Measurements from ENCODE around the gene FBP1.

The FBP1 gene

DNA sequence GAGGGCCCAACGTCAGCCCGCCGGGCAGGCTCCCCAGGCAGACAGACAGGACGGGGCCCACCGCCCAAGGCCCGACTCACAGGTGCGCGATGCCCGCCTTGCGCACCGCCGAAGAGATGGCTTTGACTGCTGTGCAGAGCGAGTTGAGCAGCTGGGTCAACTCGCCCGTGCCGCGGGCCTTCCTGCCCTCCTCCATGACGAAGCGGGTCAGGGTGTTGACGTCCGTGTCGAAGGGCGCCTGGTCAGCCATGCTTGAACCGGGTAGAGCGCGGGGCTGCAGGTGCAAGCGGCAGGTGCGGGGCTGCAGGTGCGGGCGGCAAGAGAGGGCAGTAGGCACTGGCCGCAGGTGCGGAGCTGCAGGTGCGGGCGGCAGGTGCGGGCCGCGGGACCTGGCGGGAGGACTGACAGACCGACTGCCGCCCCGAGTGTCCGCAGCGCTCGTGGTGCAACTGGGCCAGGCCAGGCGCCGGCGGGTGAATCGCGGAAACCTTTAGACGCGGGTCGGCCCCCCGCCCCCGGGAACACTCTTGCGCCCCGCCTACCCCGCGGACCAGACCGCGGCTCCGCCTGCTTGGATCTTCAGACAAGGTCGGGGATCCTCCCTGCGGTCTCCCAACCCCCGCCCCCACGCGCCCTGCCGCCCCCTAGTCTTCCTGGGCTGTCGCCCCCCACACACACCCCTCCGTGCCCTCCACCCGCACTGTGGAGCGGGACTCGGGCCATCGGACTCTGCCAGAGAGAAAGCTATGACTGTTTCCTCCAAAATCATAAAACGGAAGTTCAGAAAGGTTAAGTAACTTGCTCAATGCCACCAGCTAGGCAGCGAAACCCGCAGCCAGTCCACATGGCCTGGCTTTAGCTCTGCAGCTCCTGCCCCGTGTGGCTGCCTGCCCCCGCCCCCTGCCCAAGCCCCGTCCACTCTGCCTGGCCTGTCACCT is at the start of gene FBP1:
Gene FBP1, minus strand, starts transcription at position 458 of the 938 bp plus-strand sequence. Its CDS starts 208 bp downstream, at position 250.
- DNase-seq (ENCODE audit: low read depth), result no peak

DNA sequence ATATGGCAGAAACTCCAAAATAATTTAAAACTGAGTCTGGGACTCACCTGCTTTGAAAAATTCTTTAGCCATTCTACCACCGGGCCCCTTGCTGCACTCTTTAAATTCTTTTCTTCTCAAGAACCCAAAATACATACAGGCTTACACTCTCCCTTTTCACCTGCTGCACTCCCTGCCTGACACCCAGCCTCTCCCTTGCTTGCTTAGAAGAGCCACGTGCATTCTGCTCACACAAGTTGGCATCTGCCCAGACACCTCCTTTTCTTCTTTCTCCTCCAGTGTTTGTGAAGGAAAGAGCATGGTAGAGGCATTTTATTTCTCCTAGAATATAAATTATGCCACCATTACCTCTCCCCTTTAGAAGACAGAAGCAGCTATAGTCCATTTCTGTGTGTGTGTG is 48.1 kb upstream of the FBP1 start:
- no peak for DNase-seq (ENCODE audit: low read depth)

DNA sequence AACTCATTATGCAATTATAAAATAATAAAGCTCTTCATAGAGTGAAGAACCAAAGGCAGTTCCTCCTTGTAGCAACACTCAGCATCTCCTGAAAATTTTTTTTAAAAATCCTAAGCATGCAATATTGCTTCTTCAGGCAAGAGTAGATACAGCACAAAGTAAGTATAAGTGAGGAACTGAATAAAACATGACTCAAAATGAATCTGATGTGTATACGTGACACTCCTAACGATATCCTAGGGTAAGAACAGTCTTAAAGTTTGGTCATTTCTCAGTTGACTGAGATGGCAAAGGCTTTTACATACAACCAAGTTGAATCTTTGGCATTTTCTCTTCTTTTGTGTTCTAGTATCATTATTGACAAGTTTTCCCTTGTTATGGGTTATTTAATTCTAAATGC is 46.0 kb upstream of the FBP1 start:
- DNase-seq (ENCODE audit: low read depth), result no peak

DNA sequence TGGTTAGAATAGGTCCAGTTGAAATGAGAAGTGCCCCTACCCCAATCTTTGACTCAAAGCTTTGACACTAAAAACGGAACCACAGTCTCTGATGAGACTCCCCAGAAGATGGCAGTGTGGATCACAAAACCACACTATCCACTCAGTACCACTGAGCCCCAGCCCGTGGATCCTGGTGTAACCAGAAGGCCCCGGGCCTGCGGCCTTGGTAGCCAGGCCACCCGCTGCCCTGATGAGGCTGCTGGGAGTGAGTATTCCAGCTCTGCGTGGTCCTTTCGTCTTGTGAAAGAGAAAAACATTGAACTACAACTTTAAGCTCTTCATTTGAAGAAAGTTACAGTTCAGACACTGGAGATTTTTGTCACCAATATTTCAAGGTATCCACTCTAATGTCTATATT is 42.2 kb upstream of the FBP1 start:
- peak; percentile 10 for DNase-seq (ENCODE audit: low read depth)

DNA sequence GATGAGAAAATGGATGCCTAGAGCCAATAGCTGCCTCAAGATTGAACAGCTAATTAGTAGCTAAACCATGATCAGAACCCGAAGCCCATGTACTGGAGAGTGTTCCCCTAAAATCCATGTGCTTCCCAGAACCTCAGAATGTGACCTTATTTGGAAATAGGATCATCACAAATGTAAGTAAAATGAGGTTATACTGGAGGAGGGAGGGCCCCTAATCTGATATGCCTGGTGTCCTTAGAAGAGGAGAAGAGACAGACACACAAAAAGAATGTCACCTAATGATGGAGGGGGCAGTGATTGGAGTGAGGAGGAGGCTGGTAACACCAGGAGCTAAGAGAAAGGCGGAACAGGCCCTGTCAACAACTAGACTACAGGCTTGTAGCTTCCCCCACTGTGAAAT is 41.3 kb upstream of the FBP1 start:
- no peak for DNase-seq (ENCODE audit: low read depth)

DNA sequence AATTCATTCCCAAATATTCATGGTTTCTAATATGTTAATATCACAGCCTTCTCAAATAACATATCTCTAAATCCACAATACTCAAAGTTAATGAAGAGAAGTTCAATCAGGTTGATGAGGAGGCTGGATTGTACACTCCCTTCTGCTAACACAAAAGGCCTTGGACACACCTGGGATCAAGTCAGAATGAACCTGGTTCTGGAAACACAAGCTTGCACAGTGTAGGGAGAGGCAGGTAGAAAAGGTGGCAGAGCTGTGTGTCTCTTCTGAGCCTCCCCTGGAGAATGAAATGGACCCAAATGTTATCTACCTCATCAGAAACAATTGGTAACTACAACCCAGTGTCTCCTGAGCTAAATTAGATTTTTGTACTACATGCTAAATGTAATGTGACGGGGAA is 40.7 kb upstream of the FBP1 start:
- no peak for DNase-seq (ENCODE audit: low read depth)

DNA sequence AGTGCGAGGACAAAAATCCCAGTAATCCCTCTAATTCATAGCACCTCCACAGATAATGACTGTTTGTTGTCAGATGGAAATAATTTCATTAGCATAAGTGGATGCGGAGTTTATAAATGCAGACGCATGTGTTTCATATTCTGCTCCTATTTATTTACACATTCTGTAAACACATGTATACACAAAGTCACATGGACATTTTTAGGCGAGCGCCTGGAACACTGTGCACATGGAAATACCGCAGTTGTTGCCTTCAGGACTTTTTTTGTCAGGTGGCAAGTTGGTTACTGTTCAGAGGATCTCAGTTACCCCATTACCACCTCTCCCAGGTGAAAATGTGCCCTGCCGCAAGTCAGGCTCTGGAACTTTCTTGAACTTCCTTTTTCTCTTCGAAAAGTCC is 40.3 kb upstream of the FBP1 start:
- DNase-seq (ENCODE audit: low read depth), result no peak

DNA sequence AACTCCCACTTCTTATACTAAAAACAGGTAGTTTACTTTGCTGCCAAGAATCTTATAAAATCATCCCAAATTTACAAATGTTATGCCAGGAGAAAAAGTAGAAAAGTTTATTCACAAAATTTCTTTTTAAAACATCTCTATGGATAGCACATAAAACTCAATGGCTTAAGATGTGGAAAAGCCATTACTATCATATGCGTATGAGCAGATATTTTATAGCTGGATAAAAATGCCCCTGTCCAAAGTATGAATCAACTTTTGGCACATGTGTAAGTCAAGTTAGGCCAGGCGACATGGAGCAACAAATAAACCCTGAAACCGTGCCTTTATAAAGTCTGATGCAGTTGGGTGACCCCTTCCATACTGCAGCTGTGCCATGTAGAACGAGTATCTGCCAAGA is 38.6 kb upstream of the FBP1 start:
- DNase-seq (ENCODE audit: low read depth), result no peak

DNA sequence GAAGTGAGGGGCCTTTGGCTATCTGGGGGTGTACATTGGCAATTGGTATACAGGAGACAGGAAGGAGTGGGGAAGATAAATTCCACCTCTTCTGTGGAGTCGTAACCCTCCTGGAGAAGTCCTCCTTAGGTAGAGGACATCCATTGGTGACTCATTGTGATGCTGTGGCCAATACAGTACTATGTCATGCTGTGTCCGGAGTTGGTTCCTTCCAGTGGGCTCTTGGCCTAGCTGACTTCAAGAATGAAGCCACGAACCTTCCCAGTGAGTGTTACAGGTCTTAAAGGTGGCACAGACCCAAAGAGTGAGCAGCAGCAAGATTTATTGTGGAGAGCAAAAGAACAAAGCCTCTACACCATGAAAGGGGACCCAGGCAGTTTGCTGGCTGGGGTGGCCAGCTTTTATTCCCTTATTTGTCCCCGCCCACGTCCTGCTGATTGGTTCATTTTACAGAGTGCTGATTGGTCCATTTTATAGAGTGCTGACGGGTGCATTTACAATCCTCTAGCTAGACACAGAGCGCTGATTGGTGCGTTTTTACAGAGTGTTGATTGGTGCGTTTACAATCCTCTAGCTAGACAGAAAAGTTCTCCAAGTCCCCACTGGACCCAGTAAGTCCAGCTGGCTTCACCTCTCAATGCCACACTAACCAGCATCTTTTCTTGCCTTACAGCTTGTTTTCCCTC is 37.3 kb upstream of the FBP1 start:
- no peak for DNase-seq (ENCODE audit: low read depth)

DNA sequence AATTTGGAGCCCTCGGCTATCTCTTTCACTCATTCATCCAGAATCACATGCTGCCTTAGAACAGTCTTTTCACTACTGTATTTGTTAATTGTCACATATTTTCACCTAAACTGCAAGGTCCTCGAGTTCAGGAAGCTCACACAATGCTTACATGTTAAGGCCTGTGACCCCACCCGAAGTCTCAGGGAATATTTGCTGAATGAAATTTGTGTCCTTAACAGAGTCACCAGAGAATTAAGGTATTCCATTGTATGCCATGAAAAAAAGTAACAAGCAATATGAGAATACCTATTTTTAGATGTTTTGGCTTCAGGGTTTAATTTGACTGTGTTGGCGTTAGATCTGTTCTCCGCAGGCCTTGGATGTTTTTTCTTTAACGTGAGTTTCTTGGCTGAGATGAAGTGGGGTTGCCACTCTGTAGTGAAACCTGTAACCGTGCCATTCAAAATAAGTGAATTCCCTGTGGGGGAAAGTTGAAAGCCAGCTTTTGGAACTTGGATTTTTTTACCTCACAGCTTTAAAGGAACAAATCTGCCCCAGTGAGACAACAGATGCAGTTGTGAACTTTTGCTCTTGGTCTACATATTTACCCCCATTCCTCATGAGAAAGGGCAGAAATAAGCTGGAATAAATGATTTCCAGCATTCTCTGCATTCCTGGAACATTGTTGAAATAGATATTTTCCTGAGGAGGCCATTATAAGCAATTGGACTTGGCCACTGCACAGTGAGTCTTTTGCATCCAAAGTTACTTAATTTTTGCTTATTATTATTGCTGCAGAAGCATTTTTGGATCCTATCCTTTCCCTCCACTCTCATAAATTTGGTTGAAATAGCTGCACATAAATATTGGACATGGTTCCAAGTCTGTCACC is 35.9 kb upstream of the FBP1 start:
- no peak for DNase-seq (ENCODE audit: low read depth)

DNA sequence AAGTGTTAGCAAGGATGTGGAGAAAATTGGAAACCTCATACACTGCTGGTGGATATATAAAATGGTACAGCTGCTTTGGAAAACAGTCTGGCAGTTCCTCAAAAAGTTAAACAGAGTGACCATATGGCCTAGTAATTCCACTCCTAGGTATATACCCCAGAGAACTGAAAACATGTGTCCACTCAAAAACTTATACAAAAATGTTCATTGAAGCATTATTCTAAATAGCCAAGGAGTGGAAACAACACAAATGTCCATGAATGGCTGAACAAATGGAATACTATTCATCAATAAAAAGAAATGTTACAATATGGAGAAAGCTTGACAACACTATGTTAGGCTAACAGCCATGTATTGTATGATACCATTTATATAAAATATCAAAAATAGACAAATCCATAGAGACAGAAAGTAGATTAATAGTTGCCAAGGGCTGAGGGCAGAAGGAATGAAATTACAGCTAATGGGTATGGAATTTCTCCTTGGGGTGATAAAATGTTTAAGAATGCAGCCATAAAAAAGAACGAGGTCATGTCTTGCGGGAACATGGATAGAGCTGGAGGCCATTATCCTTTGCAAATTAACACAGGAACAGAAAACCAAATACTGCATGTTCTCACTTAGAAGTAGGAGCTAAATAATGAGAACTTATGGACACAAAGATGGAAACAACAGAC is 33.6 kb upstream of the FBP1 start:
- no peak for DNase-seq (ENCODE audit: low read depth)

DNA sequence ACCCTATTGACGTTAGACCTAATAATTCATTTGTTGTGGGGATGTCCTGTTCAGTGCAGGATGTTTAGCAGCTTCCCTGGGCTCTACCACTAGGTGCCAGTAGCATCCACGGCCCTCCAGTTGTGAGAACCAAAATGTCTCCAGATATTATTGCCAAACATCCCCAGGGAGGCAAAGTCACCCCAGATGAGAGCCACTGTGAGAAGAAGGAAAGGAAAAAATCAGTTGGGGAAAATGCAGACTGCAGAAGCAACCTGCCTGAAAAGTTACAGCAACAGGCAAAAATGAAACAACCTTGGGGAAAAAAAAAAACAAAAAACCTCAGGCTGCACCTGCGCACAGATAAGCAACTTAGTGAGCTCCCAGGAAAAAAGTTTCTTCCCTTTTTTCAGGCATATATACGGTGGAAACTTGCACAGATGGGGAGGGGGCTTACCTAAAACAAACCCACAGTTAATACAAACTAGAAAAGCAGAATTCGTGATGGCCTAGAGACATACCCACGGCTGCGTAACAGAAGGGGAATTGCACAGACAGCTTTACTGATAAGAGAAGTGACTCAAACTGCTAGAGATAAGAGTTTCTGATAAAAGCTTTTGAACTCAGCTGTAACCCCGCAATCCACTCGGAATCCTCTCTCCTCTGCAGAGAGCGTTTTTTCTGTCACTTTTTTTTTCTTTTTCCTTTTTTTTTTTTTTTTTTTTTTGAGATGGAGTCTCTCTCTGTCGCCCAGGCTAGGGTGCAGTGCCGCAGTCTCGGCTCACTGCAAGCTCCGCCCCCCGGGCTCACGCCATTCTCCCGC is 29.8 kb upstream of the FBP1 start:
- DNase-seq (ENCODE audit: low read depth), result no peak

DNA sequence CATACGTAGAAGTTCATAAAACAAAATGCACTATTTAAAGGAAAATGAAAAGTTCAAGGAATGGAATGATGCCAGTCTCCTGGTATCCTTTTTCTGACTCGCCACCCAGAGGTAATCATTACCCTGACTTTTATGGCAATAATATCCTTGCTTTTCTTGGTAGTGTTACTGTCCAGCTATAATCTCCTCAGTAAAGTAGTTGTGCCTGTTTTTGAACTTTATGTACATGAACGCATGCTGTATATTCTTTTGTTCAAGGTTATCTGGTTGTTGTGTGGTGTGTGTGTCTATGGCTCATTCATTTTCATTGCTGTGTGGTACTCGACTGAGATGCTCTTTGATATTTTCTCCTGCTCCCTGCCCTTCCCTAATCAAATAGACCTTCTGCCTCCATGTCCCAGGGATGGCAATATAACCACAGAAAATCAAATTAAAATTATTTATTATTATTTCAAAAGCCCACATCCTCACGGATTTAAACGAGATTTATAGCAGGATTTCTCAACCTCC is 29.2 kb upstream of the FBP1 start:
- no peak for DNase-seq (ENCODE audit: low read depth)

DNA sequence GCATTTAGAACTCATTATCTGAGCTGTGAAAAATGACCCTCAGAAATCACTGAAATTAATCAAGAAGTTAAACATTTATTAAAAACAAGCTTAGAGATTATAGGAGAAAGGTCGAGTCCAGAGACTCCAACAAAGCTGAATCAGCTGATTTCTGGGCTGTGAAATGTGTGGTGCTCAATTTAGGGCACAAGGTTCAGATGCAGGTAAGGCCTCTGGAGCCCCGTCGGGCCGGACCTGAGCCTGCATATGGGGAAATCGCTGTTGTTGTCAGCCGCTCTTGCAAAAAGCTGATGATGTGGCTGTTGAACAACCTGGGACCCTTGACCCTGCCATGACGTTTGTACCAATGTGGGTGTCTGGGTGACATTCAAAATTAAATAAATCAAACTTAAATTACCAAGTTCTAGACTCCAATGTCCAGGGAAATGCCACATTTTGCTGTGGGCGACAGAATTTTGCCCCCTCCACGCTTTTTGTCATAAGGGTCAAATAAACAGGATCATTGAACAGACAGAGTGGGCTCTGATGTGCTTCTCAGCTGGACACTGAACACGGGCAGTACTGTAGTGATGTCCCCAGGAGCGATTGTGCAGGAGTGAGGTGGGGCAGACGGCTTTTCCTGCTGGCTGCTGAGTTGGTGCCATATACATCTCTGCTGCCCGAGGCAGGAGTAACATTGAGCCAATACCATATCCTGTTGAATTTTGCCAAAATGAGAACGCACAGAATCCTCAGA is 27.2 kb upstream of the FBP1 start:
- no peak for DNase-seq (ENCODE audit: low read depth)

DNA sequence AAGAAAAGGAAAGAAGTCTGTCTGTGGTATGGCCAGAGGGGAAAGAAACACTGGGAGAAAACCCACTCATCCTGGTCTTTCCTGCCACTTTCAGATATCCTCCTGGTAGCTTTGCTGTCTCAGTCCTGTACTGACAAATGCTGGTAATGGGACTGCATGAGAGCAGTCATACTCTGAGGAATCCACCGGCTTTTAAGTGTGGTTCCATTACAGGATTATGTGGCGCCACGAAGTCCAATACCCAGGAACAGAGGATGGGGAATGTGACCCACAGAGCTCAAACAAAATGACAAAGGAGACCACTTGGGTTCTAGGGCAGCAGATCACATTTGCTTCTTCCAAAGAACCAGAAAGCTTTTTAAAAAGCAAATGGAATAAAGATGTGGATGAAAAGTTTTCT is 26.3 kb upstream of the FBP1 start:
- no peak for DNase-seq (ENCODE audit: low read depth)

DNA sequence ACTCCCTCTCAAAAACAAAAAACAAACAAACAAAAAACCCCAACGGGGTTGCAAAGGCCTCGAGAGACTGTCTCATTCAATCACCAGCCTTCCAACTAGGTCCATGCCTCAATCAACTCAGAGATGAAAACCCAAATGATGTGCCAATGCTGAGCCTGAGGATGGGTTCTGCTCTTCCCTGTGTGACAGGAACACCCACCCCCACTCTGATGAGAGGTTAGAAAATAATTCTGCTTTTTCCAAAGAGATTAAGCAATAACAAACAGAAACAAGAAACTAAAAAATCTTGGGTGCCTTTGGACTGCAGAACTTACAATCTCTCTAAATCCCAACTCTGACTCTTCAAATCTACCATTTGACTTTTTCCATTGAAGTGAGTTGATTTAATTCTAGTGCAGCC is 25.5 kb upstream of the FBP1 start:
- DNase-seq (ENCODE audit: low read depth), result no peak

DNA sequence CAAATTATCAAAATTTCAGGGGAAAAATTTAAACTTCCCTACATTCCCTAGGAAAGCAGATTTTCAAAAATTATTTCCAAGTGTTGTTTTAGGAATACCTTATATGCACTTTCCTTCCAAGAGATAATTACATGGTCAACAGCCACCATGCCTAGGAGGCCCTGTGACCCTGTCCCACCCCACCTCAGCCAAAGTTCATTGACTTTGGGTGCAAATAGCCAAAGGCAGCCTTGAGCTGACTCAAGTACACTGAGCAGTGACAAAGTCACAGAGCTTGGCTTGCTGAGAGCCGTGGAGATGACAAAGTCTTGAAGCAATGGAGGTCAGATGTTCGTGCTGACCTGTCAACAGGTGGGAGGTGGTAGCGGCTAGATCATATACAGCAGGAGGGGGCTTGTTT is 24.3 kb upstream of the FBP1 start:
- DNase-seq (ENCODE audit: low read depth), result no peak

DNA sequence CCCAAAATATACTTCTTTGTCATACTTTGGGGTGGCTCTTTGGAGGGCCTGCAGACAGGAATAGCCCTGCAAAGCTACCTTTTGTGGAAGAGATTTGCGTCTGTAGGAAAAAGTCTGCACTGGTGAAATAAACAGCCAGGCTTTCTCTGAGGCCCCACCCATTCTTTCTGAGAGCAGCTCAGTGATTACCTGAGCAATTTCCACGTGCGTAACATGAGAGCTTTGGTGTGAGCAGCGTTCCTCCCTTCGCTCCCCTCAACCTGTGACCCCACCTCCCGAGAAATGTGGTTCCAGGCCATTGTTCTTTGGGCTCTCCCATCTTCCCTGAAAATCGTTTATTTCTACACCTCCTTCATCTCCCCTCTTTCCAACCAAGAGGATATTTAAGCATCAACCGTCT is 23.8 kb upstream of the FBP1 start:
- no peak for DNase-seq (ENCODE audit: low read depth)

DNA sequence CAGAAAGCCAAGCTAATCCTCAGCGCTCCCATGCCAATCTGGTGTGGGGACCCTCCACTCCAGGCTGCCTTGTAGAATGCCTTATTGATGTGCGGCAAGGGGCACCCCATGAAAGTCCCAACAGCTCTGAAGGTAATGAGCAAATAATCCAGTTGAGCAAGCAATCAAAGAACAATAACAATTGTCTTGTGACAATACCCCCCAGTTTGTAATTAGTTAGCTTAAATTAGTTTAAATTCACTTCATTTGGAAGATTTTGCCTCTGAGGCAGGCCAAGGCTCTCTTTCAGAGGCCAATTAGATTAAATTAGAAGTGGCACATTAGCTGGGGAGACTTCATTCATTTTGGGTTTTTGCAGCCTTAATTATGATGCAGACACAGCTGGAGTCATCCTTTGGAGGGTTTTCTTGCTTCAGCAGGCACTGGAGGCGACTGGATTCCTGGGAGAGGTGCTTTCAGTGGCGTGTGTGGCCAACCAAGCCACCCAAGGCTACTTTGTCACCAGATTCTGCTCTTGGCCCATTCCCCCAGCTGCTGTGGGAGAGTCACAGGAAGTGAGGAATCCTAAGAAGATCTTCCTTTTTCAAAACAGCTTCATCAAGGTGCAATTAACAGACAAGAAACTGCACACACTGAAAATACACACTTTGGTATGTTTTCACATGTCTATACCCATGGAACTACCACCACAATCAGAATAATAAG is 17.9 kb upstream of the FBP1 start:
- no peak for DNase-seq (ENCODE audit: low read depth)

DNA sequence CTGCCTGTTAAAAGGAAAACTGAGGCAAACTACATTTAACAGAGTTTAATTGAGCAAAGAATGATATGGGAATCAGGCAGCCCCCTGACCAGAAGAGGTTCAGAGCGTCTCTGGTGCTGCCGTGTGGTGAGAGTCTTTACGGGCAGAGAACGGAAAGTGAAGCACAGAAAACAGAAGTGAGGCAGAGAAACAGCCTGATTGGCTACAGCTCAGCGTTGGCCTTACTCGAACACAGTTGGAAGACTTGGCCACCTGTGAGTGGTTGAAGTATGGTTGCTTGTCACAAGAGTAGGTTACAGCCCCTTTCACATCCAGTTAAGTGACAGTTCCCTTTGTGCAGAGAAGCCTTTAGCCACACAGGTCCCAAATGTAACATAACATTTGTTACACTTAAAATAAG is 16.9 kb upstream of the FBP1 start:
- no peak for DNase-seq (ENCODE audit: low read depth)
